HG03354 (cell line): ENCODE results near the gene VDR.
A peak's percentile ranks its signal among the peaks of the same experiment; 100 is the strongest.

ENCODE experiments used
- ATAC-seq: cut with Tn5 transposase; IDR thresholded peaks from one replicate; pipeline ENCODE4 v1.9.1; 2021; ENCODE audit warnings: mild to moderate bottlenecking; ENCODE audit not compliant: unreplicated experiment, poor library complexity, severe bottlenecking

The VDR gene

DNA sequence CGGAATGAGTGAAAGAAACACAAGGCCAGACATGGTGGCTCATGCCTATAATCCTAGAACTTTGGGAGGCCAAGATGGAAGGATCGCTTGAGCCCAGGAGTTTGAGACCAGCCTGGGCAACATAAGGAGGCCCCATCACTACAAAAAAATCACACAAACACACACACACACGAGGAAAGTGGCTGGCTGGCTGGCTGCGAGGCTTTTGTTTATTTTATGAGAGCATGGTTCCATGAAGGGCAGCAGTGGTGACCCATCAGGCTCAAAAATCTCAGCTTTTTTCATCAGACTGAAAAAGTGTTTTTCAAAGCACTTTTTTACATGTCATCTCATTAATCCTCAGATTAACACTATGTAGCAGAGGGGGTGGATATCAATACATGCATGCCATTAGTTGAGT is 27.7 kb downstream of the VDR start:
- ATAC-seq = no peak

DNA sequence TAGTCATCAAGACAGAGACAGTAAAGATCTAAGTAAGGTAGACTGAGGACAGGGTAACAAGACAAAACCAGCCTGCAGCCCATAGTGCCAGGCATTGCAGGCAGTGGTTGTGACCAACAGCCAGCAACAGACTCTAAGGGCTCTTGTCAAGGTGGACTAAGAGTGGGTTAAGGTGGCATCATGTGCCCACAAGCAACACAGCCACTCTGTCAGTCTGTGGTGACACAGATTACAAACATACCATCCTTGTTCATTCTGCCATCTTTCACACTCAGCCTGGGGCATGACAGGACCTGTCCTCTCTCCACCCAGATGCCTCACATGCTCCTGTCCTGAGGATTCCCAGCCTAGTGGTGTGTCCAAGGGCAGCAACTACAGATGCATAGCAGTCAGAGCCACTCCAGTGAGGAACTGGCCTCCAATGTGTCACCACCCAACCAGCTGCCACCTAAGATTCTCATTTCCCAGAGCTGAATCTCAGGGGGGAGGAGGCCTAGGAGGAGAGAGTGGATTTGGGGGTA is 28.3 kb downstream of the VDR start:
- ATAC-seq = no peak

DNA sequence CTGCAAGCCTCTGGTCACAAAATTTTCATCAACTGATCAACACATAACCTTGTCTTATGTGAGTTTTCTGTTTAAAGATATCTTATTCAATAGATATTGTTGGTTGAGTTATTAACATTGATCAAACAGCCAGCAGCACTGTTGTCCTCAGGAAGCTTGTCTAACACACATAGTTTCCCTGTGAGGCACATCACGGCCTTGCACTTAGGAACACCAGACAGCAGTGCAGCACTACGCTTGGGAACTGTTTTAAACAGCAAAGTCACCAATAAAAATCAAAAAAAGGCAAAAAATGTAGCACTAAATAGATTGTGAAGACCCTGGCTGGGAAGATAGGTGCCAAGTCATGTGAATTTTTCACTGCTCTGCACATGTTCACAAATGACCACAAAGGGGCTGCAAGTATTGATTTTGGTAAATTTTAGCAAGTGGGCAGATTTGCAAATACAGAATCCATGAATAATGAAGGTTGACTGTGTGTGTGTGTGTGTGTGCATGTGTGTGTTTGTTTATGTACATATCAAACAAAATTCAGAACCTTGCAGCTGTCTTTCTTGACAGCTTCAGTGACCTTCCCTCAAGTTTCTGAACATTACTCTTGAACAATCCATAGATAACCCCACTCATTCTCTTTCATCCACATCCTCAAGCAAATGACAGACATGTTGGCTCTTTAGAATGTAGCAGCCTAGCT is 28.9 kb downstream of the VDR start:
- no peak for ATAC-seq

DNA sequence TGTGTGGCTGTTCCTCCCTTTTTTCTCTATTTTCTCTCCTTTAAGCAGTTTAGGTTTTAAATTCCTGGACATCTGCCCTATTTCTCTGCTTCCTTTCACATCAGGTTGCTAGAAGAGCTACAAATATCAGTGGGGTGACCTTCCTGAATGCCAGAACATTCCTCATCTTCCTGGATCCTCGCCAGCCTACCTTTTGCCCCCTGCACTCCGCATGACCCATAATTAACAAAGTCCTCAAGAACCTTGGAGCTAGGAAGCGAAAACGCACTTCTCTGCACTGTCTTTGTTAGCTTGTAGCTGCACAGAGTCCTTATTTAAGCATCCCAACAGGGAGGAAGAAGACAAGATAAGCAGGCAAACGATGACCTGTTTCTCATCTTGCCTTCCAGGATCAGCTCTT is 30.5 kb downstream of the VDR start:
- no peak for ATAC-seq

DNA sequence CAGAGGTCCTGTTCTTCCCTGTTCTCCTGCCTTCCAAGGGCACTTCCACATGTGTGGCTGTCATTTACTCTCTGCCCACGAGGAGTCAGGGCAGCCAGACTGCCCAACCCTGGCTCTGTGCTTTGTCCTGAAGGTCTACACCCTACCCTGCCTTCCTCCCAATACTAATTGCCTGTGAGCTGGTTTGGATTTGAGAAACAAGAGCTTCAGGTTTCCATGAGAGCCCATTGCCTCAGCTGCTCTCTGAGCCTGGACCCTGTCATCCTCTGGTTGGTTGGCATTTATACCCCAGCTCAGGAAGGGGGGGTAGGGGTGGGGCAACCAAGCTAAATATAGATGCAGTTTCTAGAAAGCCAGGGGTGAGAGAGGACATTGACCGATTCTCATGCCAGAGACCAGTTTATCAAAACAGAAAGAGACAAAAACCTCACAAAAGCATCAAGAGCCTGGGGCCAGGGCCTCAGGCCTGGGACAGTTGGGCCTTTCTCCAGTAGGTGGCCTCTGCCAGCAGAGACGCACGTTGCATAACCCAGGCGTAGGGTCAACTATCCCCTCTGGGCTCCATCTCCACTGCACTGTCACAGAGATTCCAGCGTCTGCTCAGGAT is 34.5 kb downstream of the VDR start:
- ATAC-seq = no peak

DNA sequence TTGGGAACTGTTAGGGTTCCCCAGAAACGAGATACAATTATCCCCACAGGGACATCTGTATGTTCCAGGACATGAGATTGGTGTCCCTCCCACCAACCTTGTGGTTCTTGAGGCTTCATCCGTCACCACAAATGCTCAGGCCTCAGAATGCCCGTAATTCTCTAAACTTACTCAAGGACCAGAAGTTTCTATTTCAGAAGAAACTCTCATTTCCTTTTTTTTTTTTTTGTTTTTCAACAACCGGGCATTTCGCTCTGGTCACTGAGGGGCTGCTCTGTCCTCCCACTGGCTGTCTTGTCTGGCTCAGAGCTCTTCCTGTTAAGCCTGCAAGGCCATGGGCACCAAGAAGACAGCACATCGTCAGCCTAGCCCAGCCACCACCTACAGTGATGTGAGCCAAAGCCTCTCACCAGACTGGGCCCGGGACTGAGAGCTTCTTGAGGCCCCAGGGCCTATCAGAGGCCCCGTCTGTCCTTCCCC is 36.2 kb downstream of the VDR start:
- peak; percentile 63 for ATAC-seq

DNA sequence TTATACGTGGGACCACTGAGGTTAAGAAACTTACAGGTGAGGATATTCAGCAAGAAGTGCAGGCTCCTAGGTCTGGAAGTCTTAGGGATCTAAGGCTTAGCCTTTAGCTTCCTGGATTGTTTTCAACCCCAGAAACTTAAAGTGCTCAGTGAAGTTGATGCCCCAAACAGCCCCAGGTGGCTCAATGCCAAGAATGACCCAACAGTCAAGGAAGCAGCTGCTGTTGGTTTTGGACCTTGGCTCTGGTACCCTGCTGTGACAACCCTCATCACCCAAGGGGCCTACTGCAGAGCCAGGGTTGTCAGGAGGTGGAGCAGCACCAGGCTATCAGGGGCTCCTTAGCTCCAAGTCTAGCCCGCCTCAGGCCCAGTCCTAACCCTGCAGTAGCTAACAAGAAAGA is 36.8 kb downstream of the VDR start:
- peak; percentile 14 for ATAC-seq

DNA sequence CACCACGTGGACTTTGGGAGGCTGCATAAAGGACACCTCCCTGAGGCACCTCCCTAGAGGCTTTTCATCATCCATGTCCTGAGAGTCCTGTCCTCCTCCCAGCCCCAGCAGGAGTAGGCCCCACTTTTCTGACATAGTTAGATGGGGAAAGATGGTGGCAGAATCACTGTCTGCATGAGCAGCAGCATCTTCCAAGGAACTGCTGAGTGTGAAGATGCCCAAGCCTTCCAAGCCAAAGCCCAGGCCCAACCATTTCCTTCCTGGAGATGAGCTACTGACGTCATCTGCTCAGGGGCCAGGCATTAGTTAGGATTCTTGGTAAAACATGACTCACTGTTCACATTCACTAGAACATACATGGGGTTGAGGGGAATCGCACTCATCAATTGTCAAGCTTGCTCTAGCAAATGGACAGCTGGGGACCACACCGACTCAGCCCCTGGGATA is 37.3 kb downstream of the VDR start:
- no peak for ATAC-seq

DNA sequence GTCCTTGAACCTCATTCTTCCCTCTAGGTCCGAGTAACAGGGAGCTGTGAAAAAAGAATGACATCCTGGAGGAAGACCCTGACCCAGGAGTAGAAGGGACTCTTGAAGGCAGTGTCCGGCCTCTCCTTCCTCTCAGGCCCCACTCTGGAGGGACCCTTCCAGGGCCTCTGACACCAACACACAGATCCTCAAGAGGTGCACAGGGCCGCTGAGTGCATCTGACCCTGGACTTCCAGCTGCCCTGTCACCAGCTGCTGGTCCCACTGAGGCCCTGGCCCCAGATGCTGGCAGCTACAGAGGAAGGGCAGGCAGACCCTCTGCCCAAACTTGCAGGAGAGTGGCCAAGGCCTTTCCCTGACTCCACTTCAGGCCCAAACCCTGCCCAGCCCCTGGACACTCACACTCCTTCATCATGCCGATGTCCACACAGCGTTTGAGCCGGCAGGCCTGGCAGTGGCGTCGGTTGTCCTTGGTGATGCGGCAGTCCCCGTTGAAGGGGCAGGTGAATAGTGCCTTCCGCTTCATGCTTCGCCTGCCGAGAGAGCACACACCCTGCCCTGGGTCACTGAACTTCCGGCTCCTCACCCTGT is 40.1 kb downstream of the VDR start:
- ATAC-seq = no peak

DNA sequence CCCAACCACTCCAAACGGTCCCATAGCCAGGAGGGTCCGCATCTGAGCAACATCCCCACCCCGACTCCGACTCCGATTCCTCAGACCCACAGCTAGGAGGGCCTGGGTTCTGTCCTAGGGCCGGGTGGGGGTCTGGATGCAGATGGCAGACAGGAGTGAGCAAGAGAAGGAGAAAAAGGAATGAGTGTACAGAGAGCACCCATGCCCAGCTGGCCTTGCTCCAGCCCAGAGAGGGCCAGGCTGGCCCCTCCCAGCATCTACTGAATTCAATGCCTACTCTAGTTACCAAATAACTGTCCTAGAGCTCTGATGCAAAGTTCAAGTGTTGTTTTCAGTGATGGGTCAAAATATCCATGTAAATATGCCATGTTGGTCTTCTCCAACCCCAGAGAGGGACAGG is 40.8 kb downstream of the VDR start:
- ATAC-seq = no peak

DNA sequence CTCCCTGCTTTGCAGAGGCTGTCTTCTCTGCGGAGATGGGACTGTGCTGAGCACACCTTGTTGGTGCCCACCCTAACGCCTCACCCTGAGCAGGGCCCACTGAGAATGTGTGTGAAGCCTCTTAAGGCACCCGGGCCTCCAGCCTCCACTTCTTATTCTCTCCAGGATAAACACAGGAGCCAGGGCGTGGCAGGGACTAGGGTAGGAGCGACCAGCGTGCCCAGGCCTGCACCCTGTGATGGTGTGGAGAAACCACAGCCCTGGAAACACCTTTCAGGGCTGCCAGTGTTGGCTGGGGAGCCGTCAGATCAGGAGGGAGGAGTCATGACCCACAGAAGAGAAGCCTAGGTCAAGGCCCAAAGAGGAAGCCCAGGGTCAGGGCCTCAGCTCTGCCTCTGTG is 41.3 kb downstream of the VDR start:
- ATAC-seq = no peak

DNA sequence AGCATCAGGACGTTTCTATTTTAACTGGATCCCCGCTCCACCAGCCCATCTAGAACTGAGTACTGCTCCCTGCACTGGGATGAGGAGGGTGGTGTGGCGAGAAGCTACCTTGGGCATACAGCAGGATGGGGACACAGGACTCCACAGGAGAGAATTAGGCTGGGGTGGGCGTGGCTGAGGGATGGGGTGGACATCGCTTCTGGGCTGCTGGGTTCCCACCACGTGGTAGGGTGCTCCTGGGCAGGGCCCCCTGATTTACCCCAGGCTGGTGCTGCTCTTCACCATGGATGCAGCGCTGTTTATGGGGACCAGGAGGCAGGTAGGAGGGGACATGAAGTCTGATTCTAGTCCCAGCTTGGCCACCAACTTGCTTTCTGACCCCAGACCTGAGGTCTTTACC is 41.9 kb downstream of the VDR start:
- no peak for ATAC-seq

DNA sequence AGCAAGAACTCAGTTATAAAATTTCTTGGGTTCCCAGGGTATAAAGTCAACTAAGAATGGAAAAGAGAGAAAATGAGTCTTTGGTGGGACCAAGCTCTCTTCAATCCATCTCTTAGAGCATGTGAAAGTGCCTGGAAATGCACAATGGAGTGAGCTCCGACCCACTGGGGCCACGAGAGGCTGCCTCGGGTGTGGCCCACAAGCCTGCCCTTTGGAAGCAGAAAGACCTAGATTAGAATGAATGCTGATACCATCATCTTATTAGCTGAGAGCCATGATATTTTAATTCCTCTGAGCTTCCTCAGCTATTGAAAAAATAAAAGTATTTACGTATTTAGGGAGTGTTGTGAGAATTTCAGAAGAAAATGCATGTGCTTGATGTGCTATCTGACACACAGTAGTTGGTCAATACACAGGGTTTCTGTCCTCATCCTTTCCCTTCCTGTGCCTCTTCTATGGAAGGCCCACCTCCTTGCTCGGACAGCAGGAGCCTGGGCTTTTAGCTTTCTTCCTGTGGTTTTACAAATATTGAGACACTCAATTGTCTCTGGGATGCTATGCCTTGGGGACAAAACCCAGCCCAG is 42.5 kb downstream of the VDR start:
- no peak for ATAC-seq

DNA sequence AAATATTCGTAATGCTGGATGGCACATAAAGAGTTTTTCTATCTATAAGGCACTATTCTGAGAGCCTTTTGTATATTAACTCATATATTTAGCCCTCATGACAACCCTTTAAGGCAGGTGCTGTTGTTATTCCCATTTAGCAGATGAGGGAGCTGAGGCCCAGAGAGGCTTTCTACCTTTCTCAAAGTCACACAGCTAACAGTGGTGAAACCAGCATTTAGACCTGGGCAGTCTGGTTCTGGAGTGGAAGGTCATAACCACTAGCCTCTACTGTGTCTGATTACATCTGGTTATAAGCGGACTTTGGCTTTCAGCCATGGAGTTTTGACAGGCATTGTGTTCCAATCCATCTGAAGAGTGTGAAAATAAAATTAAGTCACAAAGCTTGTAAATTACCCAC is 43.9 kb downstream of the VDR start:
- ATAC-seq = no peak

DNA sequence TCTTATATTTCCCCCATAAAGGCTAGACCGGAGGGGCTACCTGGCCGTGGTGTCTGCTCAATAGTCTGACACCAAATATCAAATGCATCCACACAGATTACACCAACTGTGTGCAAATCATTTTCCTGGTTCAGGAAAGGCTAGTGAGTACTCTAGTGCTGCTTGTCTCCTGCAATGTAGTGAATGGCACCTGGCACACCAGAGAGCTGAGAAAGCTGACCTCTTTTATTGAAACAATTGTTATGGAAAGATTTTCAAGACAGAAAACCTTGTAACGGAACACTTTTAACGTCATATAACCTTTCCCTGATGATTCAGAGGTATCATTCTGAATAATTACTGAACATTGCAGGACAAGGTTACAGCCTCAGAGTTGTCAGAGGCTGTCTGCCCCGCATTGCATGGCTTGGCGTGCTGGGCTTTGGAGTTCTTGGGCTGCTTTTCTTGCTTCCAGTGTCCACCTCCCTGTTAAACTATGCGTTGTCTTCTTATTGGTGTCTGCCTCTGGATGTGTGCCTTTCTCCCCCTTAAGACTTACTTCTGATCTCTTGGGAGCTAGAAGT is 44.4 kb downstream of the VDR start:
- no peak for ATAC-seq

DNA sequence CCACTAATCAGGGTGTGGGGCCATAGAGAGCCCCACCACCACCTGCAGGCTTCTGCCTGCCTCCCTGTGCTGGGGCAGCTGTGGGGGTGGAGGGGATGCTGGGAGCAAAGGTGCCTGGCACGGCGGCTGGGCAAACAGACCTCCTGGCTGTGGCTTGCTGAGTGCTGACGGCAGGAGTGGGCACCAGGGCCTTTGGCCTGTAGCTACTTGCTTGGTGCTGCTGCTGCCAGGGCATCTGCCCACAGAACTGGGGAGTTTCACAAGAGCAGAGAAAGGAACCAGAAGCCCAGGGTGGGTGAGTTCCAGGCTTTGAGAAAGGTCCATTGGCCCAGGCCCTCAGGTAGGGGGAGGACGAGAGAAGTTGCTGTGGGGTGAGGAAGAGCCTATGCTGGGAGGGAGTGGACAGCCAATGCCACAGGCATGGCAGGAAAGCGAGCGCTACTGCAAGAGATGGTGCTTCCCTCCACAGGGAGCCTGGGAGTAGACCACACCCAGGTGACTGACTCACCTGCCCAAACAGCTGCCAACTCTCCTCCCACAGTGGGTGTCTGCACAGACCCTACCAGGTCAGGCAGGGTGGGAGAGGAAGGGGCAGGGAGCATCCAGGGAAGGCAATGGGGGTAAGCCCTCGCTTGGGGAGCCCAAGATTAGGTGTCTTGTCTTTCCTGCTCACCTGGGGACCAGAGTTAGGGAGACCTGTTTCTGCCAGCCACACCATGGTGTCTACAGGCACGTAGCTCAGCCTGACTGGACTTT is 46.1 kb downstream of the VDR start:
- no peak for ATAC-seq

DNA sequence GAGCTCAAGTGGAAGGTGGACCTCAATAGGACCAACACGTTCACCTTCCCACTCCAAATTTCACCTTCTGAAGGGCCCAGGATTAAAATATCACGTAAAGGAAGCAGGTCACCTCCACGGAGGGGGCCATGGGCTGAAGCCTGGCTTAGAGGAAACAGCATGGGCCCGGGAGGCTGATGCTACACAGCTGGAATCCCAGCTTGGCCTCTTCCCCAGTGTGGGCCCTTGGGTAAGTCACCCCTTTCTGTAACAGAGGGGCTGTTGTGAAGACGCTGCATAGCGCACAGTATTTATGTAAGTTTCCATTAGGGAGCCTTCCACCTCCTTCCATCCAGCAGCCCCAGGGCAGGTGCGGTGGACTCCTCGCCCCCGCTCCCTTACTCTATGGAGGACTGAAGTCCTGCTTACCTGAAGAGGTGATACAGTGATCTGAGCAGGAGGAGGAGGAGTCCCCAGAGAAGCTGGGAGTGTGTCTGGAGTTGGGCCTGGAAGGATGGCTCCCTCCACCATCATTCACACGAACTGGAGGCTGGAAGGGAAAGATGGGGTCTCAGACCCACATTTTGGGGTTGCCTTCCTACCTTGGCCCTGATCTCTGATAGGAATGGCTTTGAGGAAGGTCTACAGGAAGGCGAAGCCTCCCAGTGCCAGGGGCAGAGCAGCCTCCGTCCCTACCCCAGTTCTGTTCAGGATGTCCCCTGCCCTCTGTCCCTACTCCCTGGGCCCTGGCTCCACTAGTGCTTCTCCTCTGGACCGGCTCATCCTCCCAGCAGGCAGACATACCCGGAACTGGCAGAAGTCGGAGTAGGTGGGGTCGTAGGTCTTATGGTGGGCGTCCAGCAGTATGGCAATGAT is 47.8 kb downstream of the VDR start:
- ATAC-seq = no peak

DNA sequence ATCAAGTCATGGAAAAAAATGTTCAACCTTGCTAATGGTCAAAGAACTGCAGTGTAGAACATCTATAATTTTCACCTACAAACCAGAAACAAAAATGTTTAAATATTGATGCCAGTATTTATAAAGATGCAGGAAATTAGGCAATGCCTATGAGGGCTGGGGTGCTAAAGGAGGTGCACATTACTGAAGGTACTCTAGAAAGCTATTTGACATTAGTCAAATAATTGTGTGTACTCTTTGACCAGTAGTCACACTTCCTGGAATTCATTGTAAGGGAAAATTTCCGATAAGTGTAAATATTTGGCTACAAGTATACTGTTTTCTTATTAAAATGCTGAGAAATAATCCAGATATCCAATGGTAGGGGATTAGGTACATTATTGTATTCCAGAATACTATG is 48.7 kb downstream of the VDR start:
- ATAC-seq = no peak

DNA sequence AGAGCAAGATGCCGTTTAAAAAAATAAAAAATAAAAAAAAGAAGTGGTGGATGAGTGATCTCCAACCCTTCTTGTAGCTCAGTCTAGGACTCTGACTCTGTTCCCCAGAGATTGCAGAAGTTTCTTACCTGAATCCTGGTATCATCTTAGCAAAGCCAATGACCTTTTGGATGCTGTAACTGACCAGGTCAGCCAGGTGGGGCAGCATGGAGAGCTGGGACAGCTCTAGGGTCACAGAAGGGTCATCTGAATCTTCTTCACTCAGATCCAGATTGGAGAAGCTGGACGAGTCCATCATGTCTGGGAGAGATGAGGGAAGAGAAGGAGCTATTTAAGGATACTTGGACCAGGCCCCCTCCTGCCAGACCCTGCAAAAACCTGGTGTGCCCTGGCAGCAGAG is 49.3 kb downstream of the VDR start:
- ATAC-seq = no peak
